Thymus (tissue), 11 donors: ENCODE measurements around the gene TMEM236. TPM values are rescaled to one million over a fixed set of nuclear protein-coding genes. Genes with fewer than 3 reads are reported as not detected.
"Not testable (repeated sequence)": the region's sequence is repeated elsewhere in the genome, so short reads cannot be mapped to it uniquely, and the experiment has no call there.

Source experiments
- DNase-seq, 9 donors: peaks; one replicate each; pipeline ENCODE4 v3.0.0-alpha.2; 2013; ENCODE audit warnings: low spot score in 9 of 9, low read depth in 6 of 9, missing footprints in 1 of 9
- H3K27ac ChIP-seq, 2 donors: one replicate each; pipeline ENCODE4 v1.5.1; 2013; ENCODE audit warnings: control low read depth in 1 of 2, low read depth in 1 of 2, low read length in 1 of 2, mild to moderate bottlenecking in 1 of 2, moderate library complexity in 1 of 2
- H3K27me3 ChIP-seq, 2 donors: one replicate each; pipeline ENCODE4 v1.5.1; 2013; ENCODE audit warnings: low read length in 1 of 2; ENCODE audit not compliant: control insufficient read depth in 2 of 2, insufficient read depth in 1 of 2
- H3K36me3 ChIP-seq, 2 donors: one replicate each; pipeline ENCODE4 v1.5.1; 2013; ENCODE audit warnings: low read length in 1 of 2, mild to moderate bottlenecking in 1 of 2, moderate library complexity in 1 of 2; ENCODE audit not compliant: control insufficient read depth in 2 of 2, insufficient read depth in 2 of 2
- H3K4me1 ChIP-seq, 2 donors: one replicate each; pipeline ENCODE4 v1.5.1; 2013; ENCODE audit warnings: low read length in 2 of 2; ENCODE audit not compliant: control insufficient read depth in 2 of 2, insufficient read depth in 2 of 2
- H3K4me3 ChIP-seq, 2 donors: one replicate each; pipeline ENCODE4 v1.5.1; 2013; ENCODE audit warnings: low read length in 2 of 2, control low read depth in 1 of 2, mild to moderate bottlenecking in 1 of 2
- H3K9me3 ChIP-seq, 2 donors: one replicate each; pipeline ENCODE4 v1.5.1; 2013; ENCODE audit warnings: low read length in 1 of 2, mild to moderate bottlenecking in 1 of 2; ENCODE audit not compliant: control insufficient read depth in 2 of 2, insufficient read depth in 1 of 2
- WGBS: extraction: QIAGEN DNeasy Blood & Tissue Kit; methylation state at CpG from one replicate; pipeline ENCODE4 v1.1.7; 2013; 5-methylcytosine and 5-hydroxymethylcytosine counted together
- polyA plus RNA-seq: library from polyadenylated mRNA; stranded (reverse); fragments of 200-250 nt; gene quantifications from one replicate; pipeline ENCODE4 v1.2.3, GENCODE V29; 2013
- total RNA-seq: library from RNA; stranded (reverse); fragments of 120-200 nt; gene quantifications from one replicate; pipeline ENCODE4 v1.2.4, GENCODE V29; 2013
- donor health status: healthy.

The TMEM236 gene
- total and polyA plus RNA-seq, 2 donors = 0.24 to 0.30 TPM

DNA sequence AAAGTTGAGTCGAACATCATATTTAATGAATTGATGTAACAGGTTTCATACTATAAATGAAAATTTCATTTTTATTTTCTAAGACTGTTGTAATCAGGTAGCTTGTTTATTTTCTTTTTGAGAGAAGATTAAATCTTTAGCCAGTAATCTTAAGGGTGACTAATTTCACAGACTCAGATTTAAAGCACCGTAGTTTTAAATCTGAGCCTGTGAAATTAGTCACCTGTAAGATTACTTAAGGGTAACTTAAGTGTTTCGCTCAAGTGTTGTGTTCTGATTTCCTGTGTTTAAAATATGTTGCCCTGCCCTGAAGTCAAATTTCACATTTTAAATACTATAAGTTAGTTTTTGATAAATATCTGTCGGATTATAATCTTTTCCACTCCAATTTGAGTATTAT lies 35.8 kb upstream of the TMEM236 start:
- Histone ChIP-seq H3K27me3 (no peaks in the 10 kb centered on the region), H3K4me3 (no peak overlapping the region), H3K4me1 (no peaks in the 10 kb centered on the region), H3K9me3 (no peaks in the 10 kb centered on the region), H3K27ac (no peak overlapping the region), H3K36me3 (peaks cover 27 to 44% of the 10 kb centered on the region in 2 donors)
- WGBS = 98% methylated on average over 4 of the region's 4 CpGs
- no peak for DNase-seq

GRCh38 chr10:17722317-17723014 lies 29.5 kb upstream of the TMEM236 start:
- not testable (repeated sequence) for H3K36me3 ChIP-seq, DNase-seq, H3K27ac ChIP-seq, H3K4me3 ChIP-seq, H3K27me3 ChIP-seq, H3K4me1 ChIP-seq, H3K9me3 ChIP-seq
- 97% methylated on average over 24 of the region's 25 CpGs for WGBS

- Histone ChIP-seq H3K4me3 (no peak overlapping the region), H3K4me1 (no peaks in the 10 kb centered on the region), H3K9me3 (peaks cover 0 to 5% of the 10 kb centered on the region in 2 donors), H3K36me3 (peaks cover 2 to 4% of the 10 kb centered on the region in 2 donors), H3K27ac (no peak overlapping the region), H3K27me3 (no peaks in the 10 kb centered on the region)
- WGBS = 84% methylated on average over 7 of the region's 7 CpGs
- DNase-seq = no peak
Measured at GRCh38 chr10:17725703-17726102, 26.3 kb upstream of the TMEM236 start.

DNA sequence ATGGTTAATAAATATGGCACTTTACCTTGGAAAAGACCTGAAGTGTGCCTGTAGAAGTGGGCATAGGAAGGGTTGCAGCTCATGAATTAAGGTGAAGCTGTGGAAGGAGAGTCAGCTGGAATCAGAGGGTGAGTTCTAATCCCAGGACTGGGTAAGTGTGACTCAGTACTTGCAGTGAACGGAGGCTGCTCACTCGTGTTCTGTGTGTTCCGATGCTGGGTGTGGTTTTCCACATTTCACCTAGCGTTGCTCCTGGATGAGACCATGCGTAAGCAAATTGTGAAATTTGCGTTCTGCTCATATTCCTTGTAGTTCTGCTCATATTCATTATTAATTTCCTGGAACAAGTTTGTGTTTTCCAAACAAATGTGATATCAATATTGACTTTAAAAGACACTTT lies 22.4 kb upstream of the TMEM236 start:
- no peaks in the 10 kb centered on the region for H3K4me1 ChIP-seq
- no peak overlapping the region for H3K27ac ChIP-seq
- no peaks in the 10 kb centered on the region for H3K9me3 ChIP-seq
- H3K36me3 ChIP-seq = no peaks in the 10 kb centered on the region
- no peak for DNase-seq
- no peak overlapping the region for H3K4me3 ChIP-seq
- WGBS = over 99% methylated on average over 6 of the region's 6 CpGs
- no peaks in the 10 kb centered on the region for H3K27me3 ChIP-seq

GRCh38 chr10:17730667-17731066 lies 21.3 kb upstream of the TMEM236 start:
- Histone ChIP-seq H3K9me3 (no peaks in the 10 kb centered on the region), H3K27ac (no peak overlapping the region), H3K36me3 (no peaks in the 10 kb centered on the region), H3K4me1 (no peaks in the 10 kb centered on the region), H3K27me3 (no peaks in the 10 kb centered on the region), H3K4me3 (no peak overlapping the region)
- no peak for DNase-seq
- WGBS = 95% methylated on average over 8 of the region's 8 CpGs

- Histone ChIP-seq H3K27ac (no peak overlapping the region), H3K27me3 (no peaks in the 10 kb centered on the region), H3K4me1 (no peaks in the 10 kb centered on the region), H3K36me3 (no peaks in the 10 kb centered on the region), H3K4me3 (no peak overlapping the region), H3K9me3 (no peaks in the 10 kb centered on the region)
- DNase-seq = no peak
- 88% methylated on average over 4 of the region's 4 CpGs for WGBS
Measured at GRCh38 chr10:17731331-17732020, 20.5 kb upstream of the TMEM236 start.

DNA sequence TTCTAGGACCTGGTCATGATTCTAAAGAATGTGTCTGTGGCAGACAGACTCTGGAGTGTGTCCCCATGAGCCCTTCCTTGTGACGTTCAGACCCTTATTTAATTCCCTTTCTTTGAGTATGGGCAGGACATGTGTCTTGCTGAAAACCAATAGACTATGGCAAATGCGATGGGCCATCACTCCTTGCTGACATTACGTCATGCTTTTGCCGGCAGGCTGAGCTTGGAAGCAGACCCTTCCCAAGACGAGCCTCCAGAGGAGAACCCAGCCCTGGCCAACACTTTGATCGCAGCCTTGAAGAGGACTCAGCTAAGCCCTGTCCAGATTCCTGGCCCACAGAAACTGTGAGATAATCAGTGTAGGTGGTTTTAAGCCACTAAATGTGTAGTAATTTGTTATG lies 18.4 kb upstream of the TMEM236 start:
- Histone ChIP-seq H3K27ac (no peak overlapping the region), H3K4me3 (no peak overlapping the region), H3K4me1 (no peaks in the 10 kb centered on the region), H3K9me3 (no peaks in the 10 kb centered on the region), H3K36me3 (no peaks in the 10 kb centered on the region), H3K27me3 (no peaks in the 10 kb centered on the region)
- no peak for DNase-seq
- WGBS = 95% methylated on average over 6 of the region's 6 CpGs

DNA sequence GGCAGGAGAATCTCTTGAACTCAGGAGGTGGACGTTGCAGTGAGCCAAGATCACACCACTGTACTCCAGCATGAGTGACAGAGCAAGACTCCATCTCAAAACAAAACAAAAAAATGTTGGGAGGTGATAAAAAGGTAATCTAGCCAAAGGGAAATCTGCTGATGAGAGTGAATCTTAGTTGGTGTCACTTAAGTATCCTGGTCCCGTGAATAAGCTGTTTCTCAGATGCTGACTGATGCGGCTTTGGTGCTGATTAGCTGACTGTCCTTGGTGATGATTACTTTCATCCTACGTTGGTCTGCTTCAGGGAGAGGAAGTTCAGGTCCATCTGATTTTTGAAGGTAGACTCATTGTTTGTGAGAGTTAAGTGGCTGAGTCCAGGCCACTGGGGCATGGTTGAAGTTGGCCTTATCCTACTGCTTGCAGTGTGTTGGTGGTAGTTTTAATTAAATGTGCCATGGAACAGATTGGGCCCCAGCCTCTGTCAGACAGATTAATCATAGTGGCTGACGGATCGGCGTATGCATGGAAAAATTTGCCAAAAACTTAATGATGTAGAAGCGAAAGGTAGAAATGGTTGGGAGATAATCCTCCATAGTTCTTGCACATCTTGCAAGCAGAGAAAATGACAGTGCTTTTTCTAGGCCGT lies 17.4 kb upstream of the TMEM236 start:
- Histone ChIP-seq H3K36me3 (no peaks in the 10 kb centered on the region), H3K9me3 (no peaks in the 10 kb centered on the region), H3K27ac (no peak overlapping the region), H3K27me3 (no peaks in the 10 kb centered on the region), H3K4me1 (no peaks in the 10 kb centered on the region), H3K4me3 (no peak overlapping the region)
- no peak for DNase-seq
- 94% methylated on average over 9 of the region's 9 CpGs for WGBS

DNA sequence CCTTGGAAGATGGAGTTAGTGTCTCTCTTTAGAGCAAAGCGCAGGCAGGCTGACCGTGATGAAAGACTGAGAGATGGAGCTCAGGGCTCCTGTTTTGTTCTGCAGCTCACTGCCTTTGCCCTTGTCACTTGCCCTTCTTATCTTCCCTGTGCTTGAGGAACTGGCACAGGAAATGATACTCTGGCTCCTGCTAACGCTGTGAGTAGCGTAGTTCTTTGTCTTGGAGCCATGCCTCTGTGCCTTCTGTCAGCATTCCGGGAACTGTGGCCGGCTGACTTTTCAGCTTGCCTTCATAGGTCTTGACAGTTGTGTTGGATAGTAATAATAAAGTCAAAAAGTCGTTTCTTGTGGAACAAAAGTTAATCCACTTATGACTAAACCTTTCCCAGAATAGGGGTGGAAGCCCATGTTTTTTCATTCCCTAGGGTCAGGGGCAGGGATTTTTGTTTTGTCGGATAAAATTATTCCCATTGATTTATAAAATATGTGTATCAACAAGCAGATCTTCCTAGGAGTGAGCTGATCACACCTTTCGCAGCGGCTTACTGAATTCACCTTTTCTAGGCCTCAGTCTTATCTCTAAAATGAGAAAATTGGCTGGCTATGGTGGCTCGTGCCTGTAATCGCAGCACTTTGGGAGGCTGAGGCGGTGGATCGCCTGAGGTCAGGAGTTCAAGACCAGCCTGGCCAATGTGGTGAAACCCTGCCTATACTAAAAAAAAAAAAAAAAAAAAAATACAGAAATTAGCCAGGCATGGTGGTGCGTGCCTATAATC lies 16.6 kb upstream of the TMEM236 start:
- no peak for DNase-seq
- 83% methylated on average over 15 of the region's 15 CpGs for WGBS
- Histone ChIP-seq H3K4me1 (no peaks in the 10 kb centered on the region), H3K4me3 (no peak overlapping the region), H3K27ac (no peak overlapping the region), H3K36me3 (no peaks in the 10 kb centered on the region), H3K27me3 (no peaks in the 10 kb centered on the region), H3K9me3 (no peaks in the 10 kb centered on the region)
